ENCODE results near the gene RNF11. TPM values are rescaled to one million over a fixed set of nuclear protein-coding genes. Genes with fewer than 3 reads are reported as not detected.
A peak's percentile ranks its signal among the peaks of the same experiment; 100 is the strongest.

Gene RNF11
- total RNA-seq, 1 donor from 2014 or later: 94.0 TPM

GRCh38 chr1:51310871-51311613, 75.0 kb downstream of the RNF11 start:
- ATAC-seq (no peak), DNase-seq (no peak)
- H3K27ac ChIP-seq: no peak overlapping the region
- TF ChIP-seq CTCF (IDR thresholded peaks at IDR 0.05): no peak
- peaks cover 14% of the 10 kb centered on the region for H3K4me1 ChIP-seq
- intact Hi-C loops (cut with DNase I): no loop called here
- H3K4me3 ChIP-seq: no peak overlapping the region
- no peaks in the 10 kb centered on the region for H3K27me3 ChIP-seq
- H3K9me3 ChIP-seq: no peaks in the 10 kb centered on the region
- H3K36me3 ChIP-seq: no peaks in the 10 kb centered on the region

GRCh38 chr1:51311826-51312225, 75.8 kb downstream of the RNF11 start:
- TF ChIP-seq CTCF (IDR thresholded peaks at IDR 0.05): no peak
- DNase-seq: peak; percentile 44
- H3K27me3 ChIP-seq: no peaks in the 10 kb centered on the region
- intact Hi-C loops (cut with DNase I): no loop called here
- H3K4me1 ChIP-seq: peaks cover 14% of the 10 kb centered on the region
- H3K36me3 ChIP-seq: no peaks in the 10 kb centered on the region
- H3K9me3 ChIP-seq: no peaks in the 10 kb centered on the region
- no peak overlapping the region for H3K4me3 ChIP-seq
- ATAC-seq: no peak
- H3K27ac ChIP-seq: no peak overlapping the region

- ATAC-seq (no peak), DNase-seq (peak; percentile 33)
- no peak for TF ChIP-seq CTCF (IDR thresholded peaks at IDR 0.05)
- no peak overlapping the region for H3K4me3 ChIP-seq
- H3K9me3 ChIP-seq: no peaks in the 10 kb centered on the region
- no peaks in the 10 kb centered on the region for H3K27me3 ChIP-seq
- intact Hi-C loops (cut with DNase I): no loop called here
- H3K36me3 ChIP-seq: no peaks in the 10 kb centered on the region
- H3K27ac ChIP-seq: peak overlapping the region; percentile 65
- H3K4me1 ChIP-seq: peaks cover 14% of the 10 kb centered on the region
Observed at GRCh38 chr1:51312718-51313117, 76.6 kb downstream of the RNF11 start.

GRCh38 chr1:51313268-51313852, 77.3 kb downstream of the RNF11 start:
- Histone ChIP-seq H3K36me3 (no peaks in the 10 kb centered on the region), H3K27me3 (no peaks in the 10 kb centered on the region), H3K4me1 (peaks cover 14% of the 10 kb centered on the region), H3K27ac (peak overlapping the region; percentile 65), H3K9me3 (no peaks in the 10 kb centered on the region), H3K4me3 (no peak overlapping the region)
- peak; percentile 3 for ATAC-seq
- peak; percentile 60 for DNase-seq
- intact Hi-C loops (cut with DNase I): no loop called here
- no peak for TF ChIP-seq CTCF (IDR thresholded peaks at IDR 0.05)

GRCh38 chr1:51313961-51314777, 78.1 kb downstream of the RNF11 start:
- H3K27ac ChIP-seq: peak overlapping the region; percentile 65
- H3K9me3 ChIP-seq: no peaks in the 10 kb centered on the region
- no peak for TF ChIP-seq CTCF (IDR thresholded peaks at IDR 0.05)
- intact Hi-C loops (cut with DNase I): no loop called here
- no peak overlapping the region for H3K4me3 ChIP-seq
- DNase-seq: peak; percentile 70
- H3K4me1 ChIP-seq: peaks cover 14% of the 10 kb centered on the region
- ATAC-seq: peak; percentile 68
- H3K36me3 ChIP-seq: no peaks in the 10 kb centered on the region
- H3K27me3 ChIP-seq: no peaks in the 10 kb centered on the region
